ENCODE results near the gene KIAA1217. TPM values are rescaled to one million over a fixed set of nuclear protein-coding genes. Genes with fewer than 3 reads are reported as not detected.

Gene KIAA1217
- polyA plus RNA-seq, 1 donor from 2014 or later: 0.22 TPM

- Histone ChIP-seq H3K9me3 (ENCODE audit: low read length) (no peaks in the 10 kb centered on the region), H4K20me1 (ENCODE audit: insufficient read depth) (no peaks in the 10 kb centered on the region), H3K9me2 (ENCODE audit: insufficient read depth, low read length) (no peaks in the 10 kb centered on the region), H3K4me2 (ENCODE audit: low read length) (no peak overlapping the region), H3K36me3 (ENCODE audit: insufficient read depth, low read length) (no peaks in the 10 kb centered on the region), H3K27me3 (ENCODE audit: insufficient read depth, low read depth, low read length) (no peaks in the 10 kb centered on the region), H3F3A (ENCODE audit: insufficient read depth, low read length, poor library complexity, severe bottlenecking) (no peaks in the 10 kb centered on the region), H3K27ac (ENCODE audit: low read length) (no peak overlapping the region), H3K9ac (ENCODE audit: low read length) (no peak overlapping the region), H3K4me3 (ENCODE audit: low read length) (no peak overlapping the region), H3K79me2 (replicated peaks; ENCODE audit: insufficient read depth, low read length) (no peaks in the 10 kb centered on the region), H2AFZ (ENCODE audit: low read depth, low read length) (no peak overlapping the region)
- TF ChIP-seq POLR2AphosphoS5 (IDR thresholded peaks at IDR 0.05) (no peak), EP300 (conservative IDR thresholded peaks at IDR 0.05; ENCODE audit: poor library complexity, severe bottlenecking) (no peak), SMC3 (conservative IDR thresholded peaks at IDR 0.05; ENCODE audit: poor library complexity) (peak; percentile 84), REST (IDR thresholded peaks at IDR 0.05; ENCODE audit: borderline replicate concordance) (no peak), RAD21 (conservative IDR thresholded peaks at IDR 0.05) (peak; percentile 81), TAF1 (IDR thresholded peaks at IDR 0.05; ENCODE audit: low read depth) (no peak), CTCF (IDR thresholded peaks at IDR 0.05; ENCODE audit: poor library complexity, severe bottlenecking) (peak; percentile 77), MXI1 (conservative IDR thresholded peaks at IDR 0.05; ENCODE audit: poor library complexity, severe bottlenecking) (no peak)
Measured at GRCh38 chr10:24556750-24557742, 348.1 kb downstream of the KIAA1217 start.

- no peak overlapping the region for H3K4me3 ChIP-seq (ENCODE audit: low read length)
- no peaks in the 10 kb centered on the region for H4K20me1 ChIP-seq (ENCODE audit: insufficient read depth)
- H3K27me3 ChIP-seq (ENCODE audit: insufficient read depth, low read depth, low read length): no peaks in the 10 kb centered on the region
- H3K27ac ChIP-seq (ENCODE audit: low read length): no peak overlapping the region
- H3K9ac ChIP-seq (ENCODE audit: low read length): no peak overlapping the region
- H3K9me2 ChIP-seq (ENCODE audit: insufficient read depth, low read length): no peaks in the 10 kb centered on the region
- H2AFZ ChIP-seq (ENCODE audit: low read depth, low read length): no peak overlapping the region
- H3K9me3 ChIP-seq (ENCODE audit: low read length): no peaks in the 10 kb centered on the region
- H3F3A ChIP-seq (ENCODE audit: insufficient read depth, low read length, poor library complexity, severe bottlenecking): no peaks in the 10 kb centered on the region
- no peaks in the 10 kb centered on the region for H3K36me3 ChIP-seq (ENCODE audit: insufficient read depth, low read length)
- no peaks in the 10 kb centered on the region for H3K79me2 ChIP-seq (replicated peaks; ENCODE audit: insufficient read depth, low read length)
- H3K4me2 ChIP-seq (ENCODE audit: low read length): no peak overlapping the region
- TF ChIP-seq REST (IDR thresholded peaks at IDR 0.05; ENCODE audit: borderline replicate concordance) (no peak), TAF1 (IDR thresholded peaks at IDR 0.05; ENCODE audit: low read depth) (no peak), POLR2AphosphoS5 (IDR thresholded peaks at IDR 0.05) (no peak), EZH2 (IDR thresholded peaks at IDR 0.05; ENCODE audit: borderline replicate concordance, insufficient read depth, low read length, poor library complexity, severe bottlenecking) (no peak), SMC3 (conservative IDR thresholded peaks at IDR 0.05; ENCODE audit: poor library complexity) (no peak), MXI1 (conservative IDR thresholded peaks at IDR 0.05; ENCODE audit: poor library complexity, severe bottlenecking) (no peak), EP300 (conservative IDR thresholded peaks at IDR 0.05; ENCODE audit: poor library complexity, severe bottlenecking) (no peak), CTCF (IDR thresholded peaks at IDR 0.05; ENCODE audit: poor library complexity, severe bottlenecking) (no peak), RAD21 (conservative IDR thresholded peaks at IDR 0.05) (no peak)
Measured at GRCh38 chr10:24561453-24561852, 352.5 kb downstream of the KIAA1217 start.
